NCI-H2227 (cell line): ENCODE measurements around the gene MBD3L1.

Experiments
- DNase-seq: peaks from one replicate; lab custom pipeline; 2025; ENCODE audit not compliant: unreplicated experiment; lab: John Stamatoyannopoulos, UW

Gene MBD3L1

DNA sequence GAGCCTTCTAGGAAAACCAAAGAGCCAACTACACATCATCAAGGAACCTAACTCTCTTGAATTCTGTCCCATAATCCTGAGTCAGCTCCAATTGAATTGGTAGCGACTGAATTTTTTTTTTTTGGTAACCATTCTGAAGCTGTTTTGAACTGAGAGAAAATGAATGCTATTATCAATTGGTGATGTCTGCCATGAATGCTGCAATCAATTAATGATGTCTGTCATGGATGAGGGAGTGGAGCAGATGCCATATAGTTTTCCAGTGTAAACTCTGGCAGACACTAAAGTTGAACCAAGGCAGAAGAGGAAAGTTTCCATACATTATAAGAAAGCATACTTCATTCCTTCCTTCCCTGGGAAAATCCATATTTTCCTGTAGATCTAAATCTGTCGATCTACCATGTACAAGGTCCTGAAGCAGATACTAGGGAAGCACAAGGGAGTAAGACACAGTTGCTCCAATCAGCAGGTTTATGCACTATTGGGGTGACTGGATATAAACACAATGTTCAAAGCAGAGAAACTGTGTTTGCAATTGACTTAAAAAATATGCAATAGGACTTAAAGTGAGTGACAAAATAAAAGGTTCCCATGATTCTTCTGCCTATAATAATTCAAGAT is 48.8 kb downstream of the MBD3L1 start:
- no peak for DNase-seq

DNA sequence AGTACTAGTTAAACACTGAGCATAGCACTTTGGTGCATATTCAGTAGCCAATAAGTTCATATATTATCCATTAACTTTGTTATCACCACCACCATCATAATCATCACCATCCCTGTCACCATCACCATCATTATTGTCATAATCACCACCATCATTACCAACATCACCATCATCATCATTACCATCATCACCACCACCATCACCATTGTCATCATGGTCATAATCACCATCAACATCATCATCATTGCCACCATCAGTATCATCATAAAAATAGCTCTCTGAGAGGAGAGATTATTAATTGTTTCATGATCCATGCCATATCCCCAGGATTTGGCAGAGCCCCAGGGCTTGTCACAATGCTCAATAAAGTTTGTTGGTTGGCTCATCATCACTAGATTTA is 49.3 kb downstream of the MBD3L1 start:
- DNase-seq: no peak

DNA sequence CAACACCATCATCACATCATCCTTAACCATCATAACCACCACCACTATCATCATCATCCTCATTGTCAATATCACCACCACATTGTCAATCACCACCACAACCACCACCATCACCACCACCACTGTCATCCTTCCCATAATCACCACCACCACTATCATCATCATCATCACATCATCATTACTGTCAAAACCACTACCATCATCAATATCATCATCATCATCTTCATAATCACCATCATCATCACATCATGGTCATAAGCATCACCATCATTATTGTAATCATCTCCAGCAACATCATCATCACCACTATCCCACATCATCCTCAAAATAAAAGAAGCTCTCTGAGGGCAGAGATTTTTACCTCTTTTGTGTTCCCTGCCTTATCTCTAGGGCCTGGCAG is 52.2 kb downstream of the MBD3L1 start:
- DNase-seq: no peak

DNA sequence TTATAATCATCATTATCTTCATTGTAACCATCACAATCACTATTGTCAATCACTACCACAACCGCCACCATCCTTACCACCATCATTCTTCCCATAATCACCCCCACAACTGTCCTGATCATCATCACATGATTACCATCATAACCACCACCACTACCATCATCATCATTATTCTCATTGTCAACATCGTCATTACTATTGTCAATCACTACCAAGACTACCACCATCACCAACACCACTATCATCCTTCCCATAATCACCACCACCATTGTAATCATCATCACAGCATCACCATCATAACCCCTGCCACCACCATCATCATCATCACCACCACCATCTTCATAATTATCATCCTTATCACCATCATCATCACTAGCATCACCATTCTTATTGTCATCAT is 55.2 kb downstream of the MBD3L1 start:
- DNase-seq: no peak

DNA sequence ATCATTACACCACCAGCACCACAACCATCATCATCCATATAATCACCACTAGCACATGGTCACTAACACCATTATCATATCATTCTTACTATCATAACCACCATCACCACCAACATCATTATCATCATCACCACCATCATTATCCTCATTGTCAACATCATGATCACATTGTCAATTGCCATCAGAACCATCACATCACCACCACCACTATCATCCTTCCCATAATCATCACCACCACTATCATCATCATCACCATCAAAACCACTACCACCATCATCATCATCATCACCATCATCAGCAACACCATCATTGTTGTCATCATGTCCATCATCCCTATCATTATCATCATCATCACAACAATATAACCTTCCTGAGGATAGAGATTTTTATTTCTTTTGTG is 58.1 kb downstream of the MBD3L1 start:
- DNase-seq: no peak
